Neural crest cell (in vitro differentiated cells): ENCODE data around the gene SUGCT. TPM values are rescaled to one million over a fixed set of nuclear protein-coding genes. Genes with fewer than 3 reads are reported as not detected.

Experiments
- DNase-seq: peaks from one replicate; pipeline ENCODE4 v3.0.0; 2021; ENCODE audit warnings: low read depth, mixed read lengths, low spot score
- H3K27ac Mint-ChIP-seq: one replicate; pipeline ENCODE4 v1.8.0; 2021; ENCODE audit warnings: mild to moderate bottlenecking, mixed read lengths; ENCODE audit not compliant: unreplicated experiment
- H3K27me3 Mint-ChIP-seq: 2 replicates; pipeline ENCODE4 v1.8.0; 2021; ENCODE audit warnings: low read depth, mild to moderate bottlenecking, mixed read lengths
- H3K36me3 Mint-ChIP-seq: 2 replicates; pipeline ENCODE4 v1.8.0; 2021; ENCODE audit warnings: low read depth, mild to moderate bottlenecking, mixed read lengths
- H3K4me1 Mint-ChIP-seq: 2 replicates; pipeline ENCODE4 v1.8.0; 2021; ENCODE audit warnings: mixed read lengths
- H3K4me3 Mint-ChIP-seq: one replicate; pipeline ENCODE4 v1.8.0; 2021; ENCODE audit warnings: mild to moderate bottlenecking, mixed read lengths
- H3K9me3 Mint-ChIP-seq: 2 replicates; pipeline ENCODE4 v1.8.0; 2021; ENCODE audit warnings: mixed read lengths
- total RNA-seq: library from RNA; stranded (reverse); gene quantifications from 2 replicates; pipeline ENCODE4 v1.2.1, GENCODE V29; 2021
- TF ChIP-seq, protein P1 (sequence below): fragments of 200-600 bp; sonication (generic); conservative IDR thresholded peaks from 2 replicates; pipeline ENCODE4 v1.5.0; 2021; ENCODE audit warnings: antibody characterized with exemption, mild to moderate bottlenecking

The SUGCT gene
- total RNA-seq, 1 donor from 2014 or later: 5.9 TPM

- H3K4me1 Mint-ChIP-seq: no peaks in the 10 kb centered on the region
- TF ChIP-seq, protein P1, sequence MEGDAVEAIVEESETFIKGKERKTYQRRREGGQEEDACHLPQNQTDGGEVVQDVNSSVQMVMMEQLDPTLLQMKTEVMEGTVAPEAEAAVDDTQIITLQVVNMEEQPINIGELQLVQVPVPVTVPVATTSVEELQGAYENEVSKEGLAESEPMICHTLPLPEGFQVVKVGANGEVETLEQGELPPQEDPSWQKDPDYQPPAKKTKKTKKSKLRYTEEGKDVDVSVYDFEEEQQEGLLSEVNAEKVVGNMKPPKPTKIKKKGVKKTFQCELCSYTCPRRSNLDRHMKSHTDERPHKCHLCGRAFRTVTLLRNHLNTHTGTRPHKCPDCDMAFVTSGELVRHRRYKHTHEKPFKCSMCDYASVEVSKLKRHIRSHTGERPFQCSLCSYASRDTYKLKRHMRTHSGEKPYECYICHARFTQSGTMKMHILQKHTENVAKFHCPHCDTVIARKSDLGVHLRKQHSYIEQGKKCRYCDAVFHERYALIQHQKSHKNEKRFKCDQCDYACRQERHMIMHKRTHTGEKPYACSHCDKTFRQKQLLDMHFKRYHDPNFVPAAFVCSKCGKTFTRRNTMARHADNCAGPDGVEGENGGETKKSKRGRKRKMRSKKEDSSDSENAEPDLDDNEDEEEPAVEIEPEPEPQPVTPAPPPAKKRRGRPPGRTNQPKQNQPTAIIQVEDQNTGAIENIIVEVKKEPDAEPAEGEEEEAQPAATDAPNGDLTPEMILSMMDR: no peak
- no peaks in the 10 kb centered on the region for H3K36me3 Mint-ChIP-seq
- no peak for DNase-seq
- H3K27ac Mint-ChIP-seq: no peak overlapping the region
- H3K9me3 Mint-ChIP-seq: no peaks in the 10 kb centered on the region
- no peak overlapping the region for H3K4me3 Mint-ChIP-seq
- no peaks in the 10 kb centered on the region for H3K27me3 Mint-ChIP-seq
Observed at GRCh38 chr7:40799493-40800403, 664.9 kb downstream of the SUGCT start.

DNA sequence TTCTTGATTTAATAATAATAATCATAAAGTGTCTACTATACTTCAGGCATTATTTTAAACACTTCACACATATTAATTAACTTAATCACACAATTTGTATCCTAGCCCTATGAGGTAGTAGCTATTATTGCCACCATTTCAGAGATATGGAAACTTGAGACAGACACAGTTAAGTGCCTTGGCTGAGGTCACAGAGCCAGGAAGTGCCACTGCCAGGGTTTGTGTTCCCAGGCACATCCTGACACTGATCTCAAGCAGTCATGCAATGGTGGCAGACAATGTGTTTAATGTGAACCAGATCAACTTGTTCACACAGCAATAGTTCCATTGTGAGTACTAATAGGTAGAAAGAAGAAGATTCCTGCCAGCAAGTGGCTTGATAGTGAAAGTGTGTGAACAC lies 666.0 kb downstream of the SUGCT start:
- Mint-ChIP-seq H3K27me3 (no peaks in the 10 kb centered on the region), H3K4me3 (no peak overlapping the region), H3K4me1 (no peaks in the 10 kb centered on the region), H3K27ac (no peak overlapping the region), H3K9me3 (no peaks in the 10 kb centered on the region), H3K36me3 (no peaks in the 10 kb centered on the region)
- no peak for DNase-seq
- TF ChIP-seq, protein P1: no peak

GRCh38 chr7:40802497-40802896 lies 667.7 kb downstream of the SUGCT start:
- Mint-ChIP-seq H3K4me3 (no peak overlapping the region), H3K36me3 (no peaks in the 10 kb centered on the region), H3K27me3 (no peaks in the 10 kb centered on the region), H3K4me1 (no peaks in the 10 kb centered on the region), H3K27ac (no peak overlapping the region), H3K9me3 (no peaks in the 10 kb centered on the region)
- TF ChIP-seq, protein P1: no peak
- DNase-seq: no peak

GRCh38 chr7:40804477-40805215 lies 669.8 kb downstream of the SUGCT start:
- DNase-seq: no peak
- Mint-ChIP-seq H3K4me1 (no peaks in the 10 kb centered on the region), H3K36me3 (no peaks in the 10 kb centered on the region), H3K9me3 (no peaks in the 10 kb centered on the region), H3K27me3 (no peaks in the 10 kb centered on the region), H3K4me3 (no peak overlapping the region), H3K27ac (no peak overlapping the region)
- TF ChIP-seq, protein P1: no peak

GRCh38 chr7:40805361-40805760 lies 670.6 kb downstream of the SUGCT start:
- peaks cover 2% of the 10 kb centered on the region for H3K9me3 Mint-ChIP-seq
- no peaks in the 10 kb centered on the region for H3K36me3 Mint-ChIP-seq
- no peak for DNase-seq
- TF ChIP-seq, protein P1: no peak
- H3K27me3 Mint-ChIP-seq: no peaks in the 10 kb centered on the region
- no peaks in the 10 kb centered on the region for H3K4me1 Mint-ChIP-seq
- H3K4me3 Mint-ChIP-seq: no peak overlapping the region
- H3K27ac Mint-ChIP-seq: no peak overlapping the region
